K562 (cell line): ENCODE measurements around the gene SIRPD. TPM values are rescaled to one million over a fixed set of nuclear protein-coding genes. Genes with fewer than 3 reads are reported as not detected.
"Not testable (repeated sequence)": the region's sequence is repeated elsewhere in the genome, so short reads cannot be mapped to it uniquely, and the experiment has no call there.

ENCODE experiments used
- ATAC-seq: fragments of 200-7000 bp; cut with Tn5 transposase; 3 replicates; pipeline ENCODE4 v1.9.1; 2020; ENCODE audit warnings: moderate library complexity
- BruUV-seq: library from RNA; stranded (reverse); fragments of 400-500 nt; replicated peaks from 2 replicates; lab custom pipeline; 2021; lab: Mats Ljungman, UMichigan
- CTCF ChIA-PET: fragments of 300-600 bp; formaldehyde crosslinking; extraction: SDS; loops from one replicate; lab custom pipeline; 2021; ENCODE audit warnings: low intra/inter-chr PET ratio; lab: Yijun Ruan, JAX
- POLR2A ChIA-PET: fragments of 300-600, 350-650 bp; sonication (Branson Sonifier 250); formaldehyde crosslinking; extraction: SDS; loops from one replicate; lab custom pipeline; 2021; ENCODE audit warnings: antibody characterized with exemption, inconsistent platforms; lab: Yijun Ruan, JAX
- DNase-seq, 4 experiments: peaks; one replicate each; pipeline versions ENCODE4 v3.0.0 to v3.0.0-alpha.2; 2011 to 2018; ENCODE audit warnings: low spot score in 3 of 4, mixed read lengths in 3 of 4; ENCODE audit errors: extremely low read depth in 1 of 4
- FAIRE-seq: peaks from 2 replicates; lab custom pipeline; 2011; peaks lifted over from hg19 to GRCh38; lab: Jason Lieb, UNC
- H2AFZ ChIP-seq: 2 replicates; pipeline ENCODE4 v1.6.0; 2011; ENCODE audit warnings: low read depth, low read length, control low read depth, inconsistent platforms
- H3K27ac ChIP-seq: fragments of 200-600 bp; 3 replicates; pipeline ENCODE4 v1.8.0; 2011; ENCODE audit warnings: low read depth, mild to moderate bottlenecking, control low read depth, inconsistent platforms, low read length, moderate library complexity, mixed read lengths; ENCODE audit errors: extremely low read depth
- H3K27me3 ChIP-seq, 2 experiments: fragments of 300-600 bp in 1 of 2; 2 replicates in 1 of 2; 3 replicates in 1 of 2; pipeline versions ENCODE4 v1.6.0 to v1.8.0; 2011; ENCODE audit warnings: inconsistent platforms in 2 of 2, low read length in 2 of 2, mild to moderate bottlenecking in 1 of 2, mixed read lengths in 1 of 2, moderate library complexity in 1 of 2; ENCODE audit not compliant: control insufficient read depth in 2 of 2, insufficient read depth in 2 of 2
- H3K36me3 ChIP-seq: fragments of 300-600 bp; 3 replicates; pipeline ENCODE4 v1.8.0; 2011; ENCODE audit warnings: mild to moderate bottlenecking, low read length, inconsistent platforms; ENCODE audit not compliant: control insufficient read depth, insufficient read depth
- H3K4me1 ChIP-seq, 2 experiments: fragments of 200-600 bp in 1 of 2; replicated peaks in 1 of 2; 2 replicates in 1 of 2; 3 replicates in 1 of 2; pipeline versions ENCODE4 v1.5.1 to v1.8.0; 2011; ENCODE audit warnings: inconsistent platforms in 2 of 2, low read length in 2 of 2, mild to moderate bottlenecking in 1 of 2, mixed read lengths in 1 of 2, moderate library complexity in 1 of 2; ENCODE audit not compliant: control insufficient read depth in 2 of 2, insufficient read depth in 2 of 2
- H3K4me2 ChIP-seq: 2 replicates; pipeline ENCODE4 v1.6.1; 2011; ENCODE audit warnings: low read length, control low read depth, inconsistent platforms, mixed read lengths; ENCODE audit not compliant: insufficient read depth
- H3K4me3 ChIP-seq: fragments of 200-600 bp; sonication (generic), shearing (Covaris generic); 2 replicates; pipeline ENCODE4 v1.5.1; 2016; ENCODE audit warnings: control low read depth, inconsistent platforms
- H3K79me2 ChIP-seq: fragments of 200-600 bp; 3 replicates; pipeline ENCODE4 v1.8.0; 2011; ENCODE audit warnings: low read length, inconsistent platforms; ENCODE audit not compliant: control insufficient read depth, insufficient read depth
- H3K9ac ChIP-seq, 2 experiments: 2 replicates each; pipeline versions ENCODE4 v1.6.0 to v1.6.1; 2011; ENCODE audit warnings: low read depth in 2 of 2, low read length in 2 of 2, control low read depth in 1 of 2, inconsistent platforms in 1 of 2, mild to moderate bottlenecking in 1 of 2, mixed read lengths in 1 of 2; ENCODE audit not compliant: insufficient read depth in 1 of 2
- H3K9me1 ChIP-seq: one replicate; pipeline ENCODE4 v1.6.0; 2011; ENCODE audit warnings: inconsistent platforms, mild to moderate bottlenecking, low read length, moderate library complexity; ENCODE audit not compliant: control insufficient read depth, insufficient read depth
- H3K9me3 ChIP-seq: replicated peaks from 2 replicates; pipeline ENCODE4 v1.5.1; 2011; ENCODE audit warnings: low read depth, low read length, inconsistent platforms; ENCODE audit not compliant: control insufficient read depth, insufficient read depth
- H4K20me1 ChIP-seq: replicated peaks from 2 replicates; pipeline ENCODE4 v1.6.1; 2011; ENCODE audit warnings: low read length, inconsistent platforms, mixed read lengths; ENCODE audit not compliant: control insufficient read depth, insufficient read depth
- ELF1 ChIP-seq: fragments of 200-800 bp; sonication (Bioruptor generic); IDR thresholded peaks from 2 replicates; pipeline ENCODE4 v1.6.1; 2016; ENCODE audit warnings: missing genetic modification characterization, missing compliant biosample characterization
- POLR2B ChIP-seq: fragments of 450-650 bp; IDR thresholded peaks from 2 replicates; pipeline ENCODE4 v1.6.1; 2018; ENCODE audit warnings: low read depth; ENCODE audit not compliant: partially characterized antibody
- WGBS: fragments of 100-300 bp; shearing (Covaris generic); methylation state at CpG from one replicate; pipeline ENCODE4 v1.1.6; 2016; ENCODE audit warnings: low coverage, mixed read lengths; ENCODE audit not compliant: insufficient coverage; ENCODE audit errors: missing lambda C conversion rate; 5-methylcytosine and 5-hydroxymethylcytosine counted together
- in situ Hi-C: fragments of 300-500 bp; cut with MboI; formaldehyde crosslinking; loops from 4 replicates; pipeline ENCODE4 v1.15.0; 2018; ENCODE audit warnings: inconsistent platforms, mixed read lengths
- intact Hi-C: fragments of 100-400 bp; cut with micrococcal nuclease; formaldehyde crosslinking; loops from 2 replicates; pipeline ENCODE4 v1.14.2; 2022
- polyA plus RNA-seq, 8 experiments: library from polyadenylated mRNA; depleted of rRNA in 4 of 8; stranded (reverse) in 5 of 8; unstranded in 3 of 8; fragments of >200 nt; fragmentation: Nextera tagmentation in 2 of 8; fragmentation: Illumina TruSeq in 1 of 8; extraction: Ambion mirVana in 2 of 8; extraction: Trizol in 1 of 8; gene quantifications; 2 replicates each; pipeline versions ENCODE4 v1.2.1 to v1.2.3, GENCODE V29; 2011 to 2014; ENCODE audit warnings: inconsistent platforms in 1 of 8, missing spikeins in 1 of 8
- total RNA-seq, 7 experiments: library from RNA; depleted of rRNA in 6 of 7; stranded (reverse); fragments of >200 nt in 6 of 7; fragmentation: Illumina TruSeq in 2 of 7; extraction: Trizol in 2 of 7; gene quantifications; 2 replicates each; pipeline versions ENCODE4 v1.2.1 to v1.2.3, GENCODE V29; 2011 to 2021; ENCODE audit warnings: low replicate concordance in 1 of 7

The SIRPD gene
- total and polyA plus RNA-seq, 9 of the 15 experiments (the other 6 are each of a cell fraction or from before 2014, with no cell fraction given): not detected

DNA sequence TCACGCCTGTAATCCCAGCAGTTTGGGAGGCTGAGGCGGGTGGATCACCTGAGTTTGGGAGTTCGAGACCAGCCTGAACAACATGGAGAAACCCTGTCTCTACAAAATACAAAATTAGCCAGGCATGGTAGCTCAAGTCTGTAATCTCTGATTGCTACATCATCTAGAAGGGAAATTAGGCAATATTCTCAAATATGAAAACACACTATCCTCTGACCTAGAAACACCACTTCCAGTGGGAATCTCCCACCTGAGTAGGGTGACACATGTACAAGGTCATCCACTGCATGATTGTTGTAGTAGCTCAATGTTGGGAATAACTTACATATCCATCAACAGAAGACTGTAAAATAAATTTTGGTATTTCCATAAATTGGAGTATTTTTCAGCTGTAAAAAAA, 19.1 kb upstream of the SIRPD start:
- ChIA-PET POLR2A (no interaction called here), CTCF (no interaction called here)
- Histone ChIP-seq H4K20me1 (no peaks in the 10 kb centered on the region), H3K4me2 (no peak overlapping the region), H3K4me1 (no peaks in the 10 kb centered on the region), H3K9me3 (no peaks in the 10 kb centered on the region), H2AFZ (no peak overlapping the region), H3K27me3 (no peaks in the 10 kb centered on the region; a peak in 1 of 5 replicates), H3K4me3 (no peak overlapping the region), H3K9me1 (no peaks in the 10 kb centered on the region), H3K27ac (no peak overlapping the region), H3K9ac (no peak overlapping the region), H3K79me2 (no peaks in the 10 kb centered on the region), H3K36me3 (no peaks in the 10 kb centered on the region)
- in situ Hi-C loops (no loop called here), intact Hi-C loops (no loop called here)
- DNase-seq (no peak), FAIRE-seq (no peak), ATAC-seq (no peak)
- no peak for TF ChIP-seq POLR2B
- TF ChIP-seq ELF1: no peak
- no TSS peak for BruUV-seq
- no CpG with 5 or more reads among the region's 3 CpGs for WGBS

DNA sequence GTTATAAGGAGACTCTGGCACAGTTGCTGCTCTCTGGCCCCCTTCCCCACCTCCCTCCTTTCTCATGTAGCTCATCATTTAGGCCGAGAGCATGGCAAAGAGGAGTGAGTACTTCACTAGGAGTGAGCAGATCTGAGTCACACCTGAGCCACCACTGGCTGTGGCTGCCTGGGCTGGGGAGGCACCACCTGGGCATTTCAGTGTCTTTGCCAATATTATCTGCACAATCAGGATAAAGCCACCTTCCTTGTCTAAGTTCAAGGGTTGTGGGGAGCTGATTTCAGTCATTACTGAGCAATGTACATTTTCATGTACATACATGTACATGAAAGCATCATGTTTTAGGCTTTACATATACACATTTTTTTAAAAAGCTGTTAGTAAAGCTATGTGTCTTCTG, 18.5 kb upstream of the SIRPD start:
- H3K36me3 ChIP-seq, H3K79me2 ChIP-seq, DNase-seq, FAIRE-seq, H3K27ac ChIP-seq, H3K27me3 ChIP-seq, POLR2A ChIA-PET, H3K9ac ChIP-seq, H2AFZ ChIP-seq, CTCF ChIA-PET, H3K4me2 ChIP-seq, BruUV-seq, H4K20me1 ChIP-seq, H3K9me3 ChIP-seq, ATAC-seq, in situ Hi-C loops, H3K4me1 ChIP-seq, intact Hi-C loops, H3K4me3 ChIP-seq, H3K9me1 ChIP-seq: not testable (repeated sequence)
- no CpG with 5 or more reads among the region's 1 CpG for WGBS

GRCh38 chr20:1571583-1571982, 14.1 kb upstream of the SIRPD start:
- H3K79me2 ChIP-seq, H3K9me3 ChIP-seq, H2AFZ ChIP-seq, ATAC-seq, H3K27ac ChIP-seq, H3K4me2 ChIP-seq, H3K36me3 ChIP-seq, H3K9ac ChIP-seq, CTCF ChIA-PET, in situ Hi-C loops, FAIRE-seq, H4K20me1 ChIP-seq, H3K9me1 ChIP-seq, BruUV-seq, H3K4me1 ChIP-seq, H3K4me3 ChIP-seq, intact Hi-C loops: not testable (repeated sequence)
- peak in 1 of 4 experiments; percentile 0 for DNase-seq
- POLR2A ChIA-PET: interaction anchor here (0.7 to 1.0 kb wide), 2 partner anchors 93 to 180 kb away, joined by 3 read pairs; no protein-coding TSS in a partner anchor
- WGBS: 0% methylated on average over 5 of the region's 8 CpGs
- peaks cover 0 to 15% of the 10 kb centered on the region in 2 experiments; a peak in 2 of 5 replicates for H3K27me3 ChIP-seq
